ENCODE measurements around the gene MYO1C.
"Not testable (repeated sequence)": the region's sequence is repeated elsewhere in the genome, so short reads cannot be mapped to it uniquely, and the experiment has no call there.

MYO1C gene, protein sequence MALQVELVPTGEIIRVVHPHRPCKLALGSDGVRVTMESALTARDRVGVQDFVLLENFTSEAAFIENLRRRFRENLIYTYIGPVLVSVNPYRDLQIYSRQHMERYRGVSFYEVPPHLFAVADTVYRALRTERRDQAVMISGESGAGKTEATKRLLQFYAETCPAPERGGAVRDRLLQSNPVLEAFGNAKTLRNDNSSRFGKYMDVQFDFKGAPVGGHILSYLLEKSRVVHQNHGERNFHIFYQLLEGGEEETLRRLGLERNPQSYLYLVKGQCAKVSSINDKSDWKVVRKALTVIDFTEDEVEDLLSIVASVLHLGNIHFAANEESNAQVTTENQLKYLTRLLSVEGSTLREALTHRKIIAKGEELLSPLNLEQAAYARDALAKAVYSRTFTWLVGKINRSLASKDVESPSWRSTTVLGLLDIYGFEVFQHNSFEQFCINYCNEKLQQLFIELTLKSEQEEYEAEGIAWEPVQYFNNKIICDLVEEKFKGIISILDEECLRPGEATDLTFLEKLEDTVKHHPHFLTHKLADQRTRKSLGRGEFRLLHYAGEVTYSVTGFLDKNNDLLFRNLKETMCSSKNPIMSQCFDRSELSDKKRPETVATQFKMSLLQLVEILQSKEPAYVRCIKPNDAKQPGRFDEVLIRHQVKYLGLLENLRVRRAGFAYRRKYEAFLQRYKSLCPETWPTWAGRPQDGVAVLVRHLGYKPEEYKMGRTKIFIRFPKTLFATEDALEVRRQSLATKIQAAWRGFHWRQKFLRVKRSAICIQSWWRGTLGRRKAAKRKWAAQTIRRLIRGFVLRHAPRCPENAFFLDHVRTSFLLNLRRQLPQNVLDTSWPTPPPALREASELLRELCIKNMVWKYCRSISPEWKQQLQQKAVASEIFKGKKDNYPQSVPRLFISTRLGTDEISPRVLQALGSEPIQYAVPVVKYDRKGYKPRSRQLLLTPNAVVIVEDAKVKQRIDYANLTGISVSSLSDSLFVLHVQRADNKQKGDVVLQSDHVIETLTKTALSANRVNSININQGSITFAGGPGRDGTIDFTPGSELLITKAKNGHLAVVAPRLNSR

DNA sequence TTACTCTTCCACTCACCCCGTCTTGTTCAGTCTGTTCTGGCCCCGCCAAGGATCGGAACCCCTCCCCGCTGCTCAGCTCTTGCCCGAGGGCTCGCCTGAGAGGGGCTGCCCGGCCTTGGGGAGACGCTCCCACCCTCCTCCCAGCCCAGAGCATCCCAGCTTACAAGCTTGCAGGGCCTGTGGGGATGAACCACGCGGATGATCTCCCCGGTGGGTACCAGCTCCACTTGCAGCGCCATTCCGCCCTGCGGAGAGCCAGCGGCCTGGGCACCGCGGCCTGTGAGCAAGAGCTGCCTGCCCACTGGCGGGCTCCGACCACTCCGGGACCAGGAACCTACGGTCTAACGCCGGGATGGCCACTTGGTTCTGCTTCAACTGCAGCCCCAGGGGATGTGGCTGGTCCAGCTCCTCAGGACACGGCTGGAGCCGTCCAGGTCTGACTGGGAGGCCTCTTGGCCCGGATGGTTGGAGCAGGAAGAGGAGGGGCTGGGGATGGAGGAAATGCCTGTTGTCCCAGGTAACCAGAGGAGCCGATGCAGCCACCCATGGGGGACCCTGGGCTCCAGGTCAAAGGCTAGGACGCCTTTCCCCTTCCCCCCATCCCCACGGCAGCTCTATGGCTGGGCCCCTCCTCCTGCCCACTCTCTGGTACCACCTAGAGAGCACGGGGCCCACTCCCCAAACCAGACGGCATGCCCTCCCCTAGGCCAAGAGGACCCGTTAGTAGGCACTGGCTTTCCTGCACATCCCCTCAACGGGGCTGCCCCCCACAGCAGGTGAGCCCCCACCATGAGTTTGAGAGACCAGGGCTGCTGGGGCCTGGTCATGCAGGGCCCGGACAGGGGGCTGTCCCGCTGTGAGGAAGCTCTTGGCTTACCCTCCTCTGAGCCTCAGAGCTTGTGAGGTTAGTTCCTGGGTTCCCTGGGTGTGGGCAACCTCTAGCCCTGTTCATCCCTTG, at the start of gene MYO1C:
Gene MYO1C, minus strand, starts transcription at position 438 of the 958 bp plus-strand sequence. Its CDS starts 199 bp downstream, at position 239.
- H3K4me3 ChIP-seq (ENCODE audit: low read length): peak within 1 kb of the TSS; percentile 69
- no peak within 1 kb of the TSS for H3K27ac ChIP-seq (ENCODE audit: low read length)
- peaks cover 14% of the 10 kb centered on the region for H3K27me3 ChIP-seq (ENCODE audit: insufficient read depth, low read length)
- H3K9ac ChIP-seq (ENCODE audit: low read depth, low read length): peak within 1 kb of the TSS; percentile 61; the same call in 1 of the 2 replicates
- H3K36me3 ChIP-seq (ENCODE audit: insufficient read depth, low read depth, low read length): no peaks in the 10 kb centered on the region; the same call in 1 of the 2 replicates
- no peaks in the 10 kb centered on the region for H3K9me3 ChIP-seq (ENCODE audit: insufficient read depth, low read depth, low read length)
- peaks cover 3% of the 10 kb centered on the region; the same call in 1 of the 2 replicates for H3K4me1 ChIP-seq (ENCODE audit: insufficient read depth, low read length)

DNA sequence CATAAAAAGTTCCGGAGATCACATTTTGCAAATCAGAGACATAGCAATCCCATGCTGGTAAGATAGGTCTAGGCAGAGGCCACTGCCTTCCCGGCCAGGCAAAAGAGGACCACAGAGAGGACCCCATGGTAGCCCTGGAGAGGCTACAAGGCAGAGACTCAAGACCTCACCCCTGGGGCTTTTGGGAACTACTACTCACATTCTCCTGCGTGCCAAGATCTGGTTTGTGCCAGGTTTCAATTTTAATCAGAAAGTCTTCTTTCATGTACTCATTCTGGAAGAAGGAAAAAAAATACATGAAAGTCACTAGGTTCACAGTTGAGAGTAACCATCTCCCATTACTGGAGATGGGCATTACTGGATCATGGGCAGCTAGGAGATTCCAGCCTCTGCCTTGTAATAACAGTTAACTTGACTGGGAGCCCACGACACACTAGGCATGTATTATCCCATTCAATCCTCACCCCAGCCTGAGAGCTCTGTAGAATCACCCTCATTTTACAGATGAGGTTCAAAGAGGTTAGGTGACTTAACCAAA, 49.0 kb upstream of the MYO1C start:
- peaks cover 60% of the 10 kb centered on the region for H3K36me3 ChIP-seq (ENCODE audit: insufficient read depth, low read depth, low read length)
- no peaks in the 10 kb centered on the region for H3K4me1 ChIP-seq (ENCODE audit: insufficient read depth, low read length)
- H3K27me3 ChIP-seq (ENCODE audit: insufficient read depth, low read length): no peaks in the 10 kb centered on the region
- H3K4me3 ChIP-seq (ENCODE audit: low read length): no peak overlapping the region
- H3K27ac ChIP-seq (ENCODE audit: low read length): no peak overlapping the region
- no peaks in the 10 kb centered on the region for H3K9me3 ChIP-seq (ENCODE audit: insufficient read depth, low read depth, low read length)
- H3K9ac ChIP-seq (ENCODE audit: low read depth, low read length): no peak overlapping the region

DNA sequence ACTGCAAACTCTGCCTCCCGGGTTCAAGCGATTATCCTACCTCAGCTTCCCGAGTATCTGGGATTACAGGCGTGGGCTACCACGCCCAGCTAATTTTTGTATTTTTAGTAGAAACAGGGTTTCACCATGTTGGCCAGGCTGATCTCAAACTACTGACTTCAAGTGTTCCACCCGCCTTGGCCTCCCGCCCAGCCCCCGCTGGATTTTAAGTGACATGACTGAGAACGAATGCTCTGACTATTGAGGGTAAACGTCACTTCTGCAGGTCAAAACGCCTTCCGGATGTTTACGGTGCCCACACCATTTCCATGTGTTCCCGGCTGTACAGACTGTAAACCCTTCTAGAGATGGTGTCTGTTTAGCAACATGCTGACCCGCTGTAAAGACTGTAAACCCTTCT, 47.3 kb upstream of the MYO1C start:
- Histone ChIP-seq H3K9ac (ENCODE audit: low read depth, low read length) (no peak overlapping the region), H3K27ac (ENCODE audit: low read length) (no peak overlapping the region), H3K27me3 (ENCODE audit: insufficient read depth, low read length) (no peaks in the 10 kb centered on the region), H3K36me3 (ENCODE audit: insufficient read depth, low read depth, low read length) (peaks cover 67% of the 10 kb centered on the region), H3K4me3 (ENCODE audit: low read length) (no peak overlapping the region), H3K9me3 (ENCODE audit: insufficient read depth, low read depth, low read length) (no peaks in the 10 kb centered on the region), H3K4me1 (ENCODE audit: insufficient read depth, low read length) (no peaks in the 10 kb centered on the region)

DNA sequence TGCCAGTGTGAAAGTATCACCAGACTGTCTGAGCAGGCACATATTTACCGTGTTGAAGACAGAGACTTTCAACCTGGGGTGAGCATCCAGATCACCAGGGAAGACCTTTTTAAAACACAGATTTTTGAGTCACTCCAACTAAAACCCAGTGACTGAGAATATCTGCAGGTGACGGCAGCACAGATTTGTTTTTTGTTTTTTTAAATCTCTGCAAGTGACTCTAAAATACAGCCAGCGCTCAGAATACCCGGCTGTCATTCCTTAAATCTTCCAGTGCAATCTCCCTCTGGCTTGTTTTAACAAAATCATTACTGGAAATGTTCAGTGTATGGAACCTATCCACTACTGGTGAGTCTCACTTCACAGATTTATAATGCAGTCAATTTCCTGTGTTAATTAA, 43.3 kb upstream of the MYO1C start:
- H3K36me3 ChIP-seq (ENCODE audit: insufficient read depth, low read depth, low read length): peaks cover 72% of the 10 kb centered on the region
- H3K4me1 ChIP-seq (ENCODE audit: insufficient read depth, low read length): no peaks in the 10 kb centered on the region
- H3K27ac ChIP-seq (ENCODE audit: low read length): no peak overlapping the region
- H3K4me3 ChIP-seq (ENCODE audit: low read length): no peak overlapping the region
- H3K9me3 ChIP-seq (ENCODE audit: insufficient read depth, low read depth, low read length): no peaks in the 10 kb centered on the region
- H3K27me3 ChIP-seq (ENCODE audit: insufficient read depth, low read length): no peaks in the 10 kb centered on the region
- H3K9ac ChIP-seq (ENCODE audit: low read depth, low read length): no peak overlapping the region

DNA sequence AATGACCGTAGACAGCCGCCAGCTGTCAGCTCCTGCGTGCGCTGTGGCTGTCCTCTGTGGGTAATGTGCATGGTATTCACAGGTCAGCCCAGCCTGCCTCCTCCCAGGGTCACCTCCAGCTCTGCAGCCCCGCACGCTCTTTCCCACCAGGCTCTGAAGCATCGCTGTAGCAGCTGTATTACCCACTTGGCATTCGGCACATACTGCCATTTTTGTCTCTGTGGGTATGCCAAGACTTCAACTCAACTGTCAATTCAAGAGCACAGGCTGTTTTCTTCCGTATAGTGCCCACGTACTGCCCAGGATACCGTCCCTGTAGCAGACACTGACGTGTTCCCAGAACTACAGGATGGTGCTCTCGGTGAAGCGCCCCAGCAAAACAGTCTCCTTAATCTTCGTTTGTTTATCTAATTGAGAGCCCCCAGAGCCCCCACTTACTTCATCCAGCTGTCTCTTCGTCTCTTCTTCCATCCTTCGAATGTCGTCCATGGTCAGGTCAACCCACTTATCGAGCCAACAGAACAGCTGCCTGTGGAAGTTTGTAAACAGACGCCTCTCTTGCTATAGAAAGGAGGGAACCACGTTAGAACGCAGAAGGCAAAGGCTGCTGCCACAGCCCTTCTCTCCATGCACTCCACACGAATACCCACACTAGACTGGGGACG, 41.3 kb upstream of the MYO1C start:
- peaks cover 69% of the 10 kb centered on the region for H3K36me3 ChIP-seq (ENCODE audit: insufficient read depth, low read depth, low read length)
- no peaks in the 10 kb centered on the region for H3K27me3 ChIP-seq (ENCODE audit: insufficient read depth, low read length)
- no peaks in the 10 kb centered on the region for H3K9me3 ChIP-seq (ENCODE audit: insufficient read depth, low read depth, low read length)
- no peak overlapping the region for H3K27ac ChIP-seq (ENCODE audit: low read length)
- H3K4me3 ChIP-seq (ENCODE audit: low read length): no peak overlapping the region
- H3K4me1 ChIP-seq (ENCODE audit: insufficient read depth, low read length): no peaks in the 10 kb centered on the region
- no peak overlapping the region for H3K9ac ChIP-seq (ENCODE audit: low read depth, low read length)

DNA sequence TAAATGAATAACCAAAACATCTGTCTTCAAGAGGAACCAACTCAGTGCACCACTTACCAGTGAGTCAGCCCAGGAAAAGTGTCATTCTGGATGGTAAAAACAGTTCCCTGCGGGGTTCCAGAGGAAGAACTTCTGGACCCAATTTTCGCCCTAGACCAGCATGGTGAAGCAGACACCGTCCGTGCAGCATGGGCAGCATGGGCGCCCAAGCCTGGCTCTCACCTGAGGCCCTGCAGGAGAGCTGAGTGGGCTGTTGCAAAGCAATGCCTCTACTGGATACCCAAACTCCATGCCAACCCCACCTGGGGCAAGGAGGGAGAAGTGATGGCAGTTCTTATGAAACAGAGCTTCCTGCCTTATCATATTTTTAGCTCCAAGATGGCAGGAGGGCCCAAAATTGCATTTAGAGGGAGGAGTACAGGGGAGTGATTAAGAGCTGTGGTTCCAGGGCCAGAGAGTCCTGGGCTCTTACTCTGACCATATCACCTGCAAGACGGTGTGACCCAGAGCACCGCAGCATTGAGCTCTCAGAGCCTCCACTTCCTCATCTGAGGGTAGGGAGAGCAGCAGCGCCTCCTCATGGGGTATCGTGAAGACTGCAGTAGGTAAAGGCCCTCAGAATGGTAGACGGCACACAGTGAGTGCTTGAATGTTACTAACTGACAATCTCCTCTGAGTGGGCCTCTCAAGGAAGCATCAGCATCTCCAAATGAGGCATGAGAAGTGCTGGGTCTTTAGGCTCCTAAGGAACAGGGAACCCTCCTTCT, 40.5 kb upstream of the MYO1C start:
- no peak overlapping the region for H3K27ac ChIP-seq (ENCODE audit: low read length)
- no peaks in the 10 kb centered on the region for H3K9me3 ChIP-seq (ENCODE audit: insufficient read depth, low read depth, low read length)
- peaks cover 61% of the 10 kb centered on the region for H3K36me3 ChIP-seq (ENCODE audit: insufficient read depth, low read depth, low read length)
- H3K4me1 ChIP-seq (ENCODE audit: insufficient read depth, low read length): no peaks in the 10 kb centered on the region
- H3K4me3 ChIP-seq (ENCODE audit: low read length): no peak overlapping the region
- H3K9ac ChIP-seq (ENCODE audit: low read depth, low read length): no peak overlapping the region
- H3K27me3 ChIP-seq (ENCODE audit: insufficient read depth, low read length): no peaks in the 10 kb centered on the region

DNA sequence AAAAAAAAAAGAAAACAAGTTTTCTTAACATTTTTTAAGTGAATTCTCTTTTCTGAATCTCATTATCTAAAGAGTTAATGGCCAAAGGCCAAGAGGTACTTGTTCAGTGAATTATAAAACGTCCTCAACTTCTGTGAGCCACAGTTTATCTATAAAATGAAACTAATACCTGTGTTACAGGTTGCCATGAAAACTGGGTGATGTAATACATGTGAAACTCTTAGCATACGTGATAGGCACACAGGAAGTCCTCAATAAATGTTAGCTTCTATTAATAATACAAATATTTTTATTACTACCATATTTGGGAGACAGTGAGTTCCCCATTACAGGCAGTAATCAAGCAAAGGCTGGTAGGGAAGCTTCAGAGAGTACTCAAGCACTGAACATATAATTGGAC, 37.4 kb upstream of the MYO1C start:
- peaks cover 62% of the 10 kb centered on the region for H3K36me3 ChIP-seq (ENCODE audit: insufficient read depth, low read depth, low read length)
- no peak overlapping the region for H3K27ac ChIP-seq (ENCODE audit: low read length)
- no peak overlapping the region for H3K9ac ChIP-seq (ENCODE audit: low read depth, low read length)

DNA sequence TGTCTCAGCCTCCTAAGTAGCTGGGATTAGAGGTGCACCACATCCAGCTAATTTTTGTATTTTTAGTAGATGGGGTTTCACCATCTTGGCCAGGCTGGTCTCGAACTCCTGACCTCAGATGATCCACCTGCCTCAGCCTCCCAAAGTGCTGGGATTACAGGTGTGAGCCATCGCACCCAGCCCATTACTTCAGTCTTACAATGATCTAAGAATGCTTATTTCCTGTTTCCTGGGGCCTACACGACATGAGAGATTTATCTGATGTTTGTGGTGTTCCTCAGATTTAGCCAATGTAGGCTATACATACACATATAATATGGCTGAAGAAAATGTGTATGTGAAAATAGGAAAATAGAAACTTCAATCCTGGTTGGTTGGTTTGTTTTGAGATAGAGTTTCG, 34.4 kb upstream of the MYO1C start:
- H3K4me1 ChIP-seq (ENCODE audit: insufficient read depth, low read length); H3K27me3 ChIP-seq (ENCODE audit: insufficient read depth, low read length); H3K27ac ChIP-seq (ENCODE audit: low read length); H3K9me3 ChIP-seq (ENCODE audit: insufficient read depth, low read depth, low read length); H3K9ac ChIP-seq (ENCODE audit: low read depth, low read length); H3K4me3 ChIP-seq (ENCODE audit: low read length): not testable (repeated sequence)
- H3K36me3 ChIP-seq (ENCODE audit: insufficient read depth, low read depth, low read length): peaks cover 42% of the 10 kb centered on the region

More for the DNA sequence above, 37.4 kb upstream of the MYO1C start:
- Histone ChIP-seq H3K27me3 (ENCODE audit: insufficient read depth, low read length) (no peaks in the 10 kb centered on the region), H3K4me3 (ENCODE audit: low read length) (no peak overlapping the region), H3K4me1 (ENCODE audit: insufficient read depth, low read length) (no peaks in the 10 kb centered on the region), H3K9me3 (ENCODE audit: insufficient read depth, low read depth, low read length) (no peaks in the 10 kb centered on the region)

DNA sequence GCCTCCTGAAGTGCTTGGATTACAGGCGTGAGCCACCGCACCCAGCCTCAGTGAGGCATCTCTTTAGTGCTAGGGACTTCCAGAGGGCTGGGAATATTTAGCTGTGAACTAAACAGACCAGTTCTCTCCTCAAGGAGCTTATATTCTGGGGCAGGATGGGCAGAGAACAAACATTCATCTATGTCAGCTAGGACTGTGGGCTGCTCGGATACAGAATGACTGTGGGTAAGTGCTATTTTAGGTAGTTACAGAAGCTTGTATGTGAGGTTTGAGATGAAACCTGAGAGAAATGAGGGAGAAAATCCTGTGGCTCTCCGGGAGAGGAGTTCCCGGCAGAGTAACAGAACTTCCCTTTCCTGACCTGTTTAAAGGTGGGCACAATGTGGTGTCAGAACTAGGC, 30.1 kb upstream of the MYO1C start:
- no peak overlapping the region for H3K4me3 ChIP-seq (ENCODE audit: low read length)
- no peak overlapping the region for H3K9ac ChIP-seq (ENCODE audit: low read depth, low read length)
- peaks cover 34% of the 10 kb centered on the region for H3K36me3 ChIP-seq (ENCODE audit: insufficient read depth, low read depth, low read length)

DNA sequence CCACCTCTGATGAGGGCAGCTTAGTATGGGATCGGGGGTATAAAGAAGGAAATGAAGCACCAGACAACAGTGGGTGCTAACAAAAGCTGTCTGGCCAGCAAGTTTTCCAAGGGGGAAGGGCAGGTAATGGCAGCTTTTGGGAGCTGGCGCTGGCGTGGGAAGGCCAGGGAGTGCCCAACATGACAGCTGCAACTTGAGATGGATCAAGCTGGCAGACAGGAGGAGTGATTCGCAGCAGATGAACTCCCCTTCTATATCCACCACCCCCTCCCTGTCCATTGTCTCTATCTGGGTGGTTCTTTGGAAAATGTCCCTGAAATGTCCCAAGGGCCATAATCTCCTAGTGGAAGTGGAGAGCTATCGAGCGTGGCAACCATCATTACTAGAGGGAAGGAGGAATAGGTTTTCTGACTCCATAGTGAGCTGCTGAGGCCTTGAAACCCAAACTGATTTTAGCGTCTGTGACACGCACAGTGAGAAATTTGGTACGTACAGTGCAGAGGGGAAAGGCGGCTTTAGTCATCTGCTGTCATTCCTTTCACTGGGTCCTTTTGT, 28.7 kb upstream of the MYO1C start:
- Histone ChIP-seq H3K9me3 (ENCODE audit: insufficient read depth, low read depth, low read length) (no peaks in the 10 kb centered on the region), H3K4me3 (ENCODE audit: low read length) (no peak overlapping the region), H3K9ac (ENCODE audit: low read depth, low read length) (no peak overlapping the region), H3K36me3 (ENCODE audit: insufficient read depth, low read depth, low read length) (peaks cover 21% of the 10 kb centered on the region), H3K4me1 (ENCODE audit: insufficient read depth, low read length) (no peaks in the 10 kb centered on the region), H3K27me3 (ENCODE audit: insufficient read depth, low read length) (no peaks in the 10 kb centered on the region), H3K27ac (ENCODE audit: low read length) (no peak overlapping the region)

More for the DNA sequence above, 30.1 kb upstream of the MYO1C start:
- no peaks in the 10 kb centered on the region for H3K4me1 ChIP-seq (ENCODE audit: insufficient read depth, low read length)
- no peak overlapping the region for H3K27ac ChIP-seq (ENCODE audit: low read length)
- H3K9me3 ChIP-seq (ENCODE audit: insufficient read depth, low read depth, low read length): no peaks in the 10 kb centered on the region
- H3K27me3 ChIP-seq (ENCODE audit: insufficient read depth, low read length): no peaks in the 10 kb centered on the region

All from iPS-20b (cell line).